ENCODE measurements around the gene MFN2. TPM values are rescaled to one million over a fixed set of nuclear protein-coding genes. Genes with fewer than 3 reads are reported as not detected.

The MFN2 gene
- total RNA-seq, 1 experiment from 2014 or later, result 56.8 TPM

DNA sequence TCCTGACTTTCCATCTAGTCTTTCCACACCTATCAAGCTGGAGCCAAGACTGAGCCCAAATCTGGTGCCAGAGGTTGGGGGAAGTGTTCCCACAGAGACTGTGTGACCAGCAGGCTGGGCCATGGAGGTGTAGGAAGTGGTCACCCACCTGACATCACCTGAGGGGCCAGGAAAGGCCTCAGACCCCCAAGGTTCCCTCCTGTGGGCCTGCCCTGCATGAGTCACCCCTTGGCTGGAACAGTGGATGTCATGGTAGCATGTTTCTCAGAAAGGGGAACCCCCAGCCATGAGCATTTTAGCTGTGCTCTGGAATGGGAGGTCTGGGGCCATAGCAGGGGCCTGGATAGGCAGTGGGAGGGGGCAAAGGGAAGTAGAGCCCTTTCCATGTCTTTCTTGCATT is 77.1 kb downstream of the MFN2 start (continued):
- TF ChIP-seq, protein P1, sequence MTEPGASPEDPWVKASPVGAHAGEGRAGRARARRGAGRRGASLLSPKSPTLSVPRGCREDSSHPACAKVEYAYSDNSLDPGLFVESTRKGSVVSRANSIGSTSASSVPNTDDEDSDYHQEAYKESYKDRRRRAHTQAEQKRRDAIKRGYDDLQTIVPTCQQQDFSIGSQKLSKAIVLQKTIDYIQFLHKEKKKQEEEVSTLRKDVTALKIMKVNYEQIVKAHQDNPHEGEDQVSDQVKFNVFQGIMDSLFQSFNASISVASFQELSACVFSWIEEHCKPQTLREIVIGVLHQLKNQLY (CRISPR knock-in tag; IDR thresholded peaks at IDR 0.05), result no peak

- H3K36me3 Mint-ChIP-seq, result no peaks in the 10 kb centered on the region
- TF ChIP-seq ZNF671 (CRISPR knock-in tag; IDR thresholded peaks at IDR 0.05), result no peak
- TF ChIP-seq PREB (CRISPR knock-in tag; IDR thresholded peaks at IDR 0.05; ENCODE audit: borderline replicate concordance), result no peak
- peaks cover 22% of the 10 kb centered on the region for H3K27me3 Mint-ChIP-seq (ENCODE audit: low read depth)
- H3K9me3 Mint-ChIP-seq, result peaks cover 10% of the 10 kb centered on the region; the same call in 1 of the 2 replicates
- ATAC-seq, result no peak
- no peak overlapping the region for H3K4me3 Mint-ChIP-seq
- no peak overlapping the region for H3K27ac Mint-ChIP-seq
- DNase-seq (ENCODE audit: low spot score), result no peak
- POLR2A ChIA-PET, result no interaction called here
- CTCF ChIA-PET, result interaction anchor here (1.6 kb wide), 2 partner anchors 21 to 66 kb away, joined by 3 to 7 read pairs; no protein-coding TSS in a partner anchor
- 0 out of 2 replicates have a peak, but pooled peaks cover 4% of the 10 kb centered on the region for H3K4me1 Mint-ChIP-seq
These were observed 77.9 kb downstream of the MFN2 start for GRCh38 chr1:12057940-12058687.

DNA sequence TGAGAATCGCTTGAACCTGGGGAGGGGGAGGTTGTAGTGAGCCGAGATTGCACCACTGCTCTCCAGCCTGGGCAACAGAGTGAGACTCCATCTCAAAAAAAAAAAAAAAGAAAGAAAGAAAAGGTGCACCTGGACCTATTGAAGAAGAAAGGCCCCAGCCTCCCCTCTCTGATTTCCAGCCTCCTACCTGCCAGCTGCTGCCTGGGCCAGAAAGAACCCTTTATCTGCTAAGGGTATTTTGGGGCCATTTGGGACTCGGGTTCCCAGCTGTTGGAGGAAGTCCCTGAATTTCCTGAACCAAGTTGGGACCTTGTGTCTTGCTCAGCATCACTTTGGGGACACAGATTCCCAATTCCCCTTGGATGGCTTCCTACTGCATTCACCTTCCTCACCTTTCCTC is 79.0 kb downstream of the MFN2 start:
- ATAC-seq (no peak), DNase-seq (ENCODE audit: low spot score) (no peak)
- peaks cover 31% of the 10 kb centered on the region for H3K27me3 Mint-ChIP-seq (ENCODE audit: low read depth)
- H3K27ac Mint-ChIP-seq, result no peak overlapping the region
- TF ChIP-seq KAT7 (CRISPR knock-in tag; IDR thresholded peaks at IDR 0.05; ENCODE audit: borderline replicate concordance), result no peak
- TF ChIP-seq EMX1 (CRISPR knock-in tag; IDR thresholded peaks at IDR 0.05), result no peak
- no peak for TF ChIP-seq ZMAT4 (CRISPR knock-in tag; IDR thresholded peaks at IDR 0.05)
- H3K36me3 Mint-ChIP-seq, result no peaks in the 10 kb centered on the region
- CTCF ChIA-PET, result interaction anchor here (1.6 kb wide), 1 partner anchor 20 kb away, joined by 7 read pairs; no protein-coding TSS in a partner anchor
- peaks cover 10% of the 10 kb centered on the region; the same call in 1 of the 2 replicates for H3K9me3 Mint-ChIP-seq
- no peak overlapping the region for H3K4me3 Mint-ChIP-seq
- H3K4me1 Mint-ChIP-seq, result peaks cover 9% of the 10 kb centered on the region
- POLR2A ChIA-PET, result interaction anchor here (0.6 kb wide), 1 partner anchor 189 kb away, joined by 3 read pairs; no protein-coding TSS in a partner anchor

GRCh38 chr1:12059722-12060464 is 79.6 kb downstream of the MFN2 start:
- H3K36me3 Mint-ChIP-seq, result no peaks in the 10 kb centered on the region
- H3K4me1 Mint-ChIP-seq, result peaks cover 15% of the 10 kb centered on the region
- no peak for TF ChIP-seq CREM (CRISPR knock-in tag; IDR thresholded peaks at IDR 0.05)
- no peak for TF ChIP-seq ATF3 (CRISPR knock-in tag; conservative IDR thresholded peaks at IDR 0.05)
- TF ChIP-seq, protein P2, sequence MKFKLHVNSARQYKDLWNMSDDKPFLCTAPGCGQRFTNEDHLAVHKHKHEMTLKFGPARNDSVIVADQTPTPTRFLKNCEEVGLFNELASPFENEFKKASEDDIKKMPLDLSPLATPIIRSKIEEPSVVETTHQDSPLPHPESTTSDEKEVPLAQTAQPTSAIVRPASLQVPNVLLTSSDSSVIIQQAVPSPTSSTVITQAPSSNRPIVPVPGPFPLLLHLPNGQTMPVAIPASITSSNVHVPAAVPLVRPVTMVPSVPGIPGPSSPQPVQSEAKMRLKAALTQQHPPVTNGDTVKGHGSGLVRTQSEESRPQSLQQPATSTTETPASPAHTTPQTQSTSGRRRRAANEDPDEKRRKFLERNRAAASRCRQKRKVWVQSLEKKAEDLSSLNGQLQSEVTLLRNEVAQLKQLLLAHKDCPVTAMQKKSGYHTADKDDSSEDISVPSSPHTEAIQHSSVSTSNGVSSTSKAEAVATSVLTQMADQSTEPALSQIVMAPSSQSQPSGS (CRISPR knock-in tag; IDR thresholded peaks at IDR 0.05; ENCODE audit: borderline replicate concordance, low read depth), result no peak
- no peak for TF ChIP-seq AFF4 (CRISPR knock-in tag; IDR thresholded peaks at IDR 0.05; ENCODE audit: borderline replicate concordance)
- no peak for TF ChIP-seq CBFB (CRISPR knock-in tag; IDR thresholded peaks at IDR 0.05; ENCODE audit: low read depth)
- no peak for TF ChIP-seq ZNF121 (CRISPR knock-in tag; IDR thresholded peaks at IDR 0.05)
- TF ChIP-seq, protein P3, sequence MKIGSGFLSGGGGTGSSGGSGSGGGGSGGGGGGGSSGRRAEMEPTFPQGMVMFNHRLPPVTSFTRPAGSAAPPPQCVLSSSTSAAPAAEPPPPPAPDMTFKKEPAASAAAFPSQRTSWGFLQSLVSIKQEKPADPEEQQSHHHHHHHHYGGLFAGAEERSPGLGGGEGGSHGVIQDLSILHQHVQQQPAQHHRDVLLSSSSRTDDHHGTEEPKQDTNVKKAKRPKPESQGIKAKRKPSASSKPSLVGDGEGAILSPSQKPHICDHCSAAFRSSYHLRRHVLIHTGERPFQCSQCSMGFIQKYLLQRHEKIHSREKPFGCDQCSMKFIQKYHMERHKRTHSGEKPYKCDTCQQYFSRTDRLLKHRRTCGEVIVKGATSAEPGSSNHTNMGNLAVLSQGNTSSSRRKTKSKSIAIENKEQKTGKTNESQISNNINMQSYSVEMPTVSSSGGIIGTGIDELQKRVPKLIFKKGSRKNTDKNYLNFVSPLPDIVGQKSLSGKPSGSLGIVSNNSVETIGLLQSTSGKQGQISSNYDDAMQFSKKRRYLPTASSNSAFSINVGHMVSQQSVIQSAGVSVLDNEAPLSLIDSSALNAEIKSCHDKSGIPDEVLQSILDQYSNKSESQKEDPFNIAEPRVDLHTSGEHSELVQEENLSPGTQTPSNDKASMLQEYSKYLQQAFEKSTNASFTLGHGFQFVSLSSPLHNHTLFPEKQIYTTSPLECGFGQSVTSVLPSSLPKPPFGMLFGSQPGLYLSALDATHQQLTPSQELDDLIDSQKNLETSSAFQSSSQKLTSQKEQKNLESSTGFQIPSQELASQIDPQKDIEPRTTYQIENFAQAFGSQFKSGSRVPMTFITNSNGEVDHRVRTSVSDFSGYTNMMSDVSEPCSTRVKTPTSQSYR (CRISPR knock-in tag; IDR thresholded peaks at IDR 0.05), result no peak
- no peak for TF ChIP-seq NR3C1 (CRISPR knock-in tag; conservative IDR thresholded peaks at IDR 0.05; ENCODE audit: low read depth)
- TF ChIP-seq TEAD1 (CRISPR knock-in tag; IDR thresholded peaks at IDR 0.05), result no peak
- H3K27me3 Mint-ChIP-seq (ENCODE audit: low read depth), result peaks cover 35% of the 10 kb centered on the region
- H3K9me3 Mint-ChIP-seq, result peaks cover 10% of the 10 kb centered on the region; the same call in 1 of the 2 replicates
- no peak overlapping the region for H3K27ac Mint-ChIP-seq
- DNase-seq (ENCODE audit: low spot score), result no peak
- POLR2A ChIA-PET, result no interaction called here
- CTCF ChIA-PET, result interaction anchor here (1.6 kb wide), 1 partner anchor 19 kb away, joined by 7 read pairs; no protein-coding TSS in a partner anchor
- H3K4me3 Mint-ChIP-seq, result no peak overlapping the region
- ATAC-seq, result no peak
